Measurements from ENCODE around the gene BRICD5. TPM values are rescaled to one million over a fixed set of nuclear protein-coding genes. Genes with fewer than 3 reads are reported as not detected.

Gene BRICD5
- total and polyA plus RNA-seq, 2 of the 4 experiments (the other 2 are of a cell fraction), result 0.18 to 0.94 TPM

GRCh38 chr16:2210386-2211365 lies at the start of gene BRICD5 (continued):
- TF ChIP-seq CTCF (conservative IDR thresholded peaks at IDR 0.05; ENCODE audit: low read depth, low read length) (no peak), SMC3 (IDR thresholded peaks at IDR 0.05; ENCODE audit: low read depth, low read length) (no peak), RFX5 (IDR thresholded peaks at IDR 0.05; ENCODE audit: low read depth, low read length) (no peak)

All from IMR-90 (cell line).